NCI-H1694 treated with DMSO at 0.1 percent for 48 hours (cell line): ENCODE data around the gene PHAF1.

Experiments used
- DNase-seq: peaks from one replicate; lab custom pipeline; 2025; lab: John Stamatoyannopoulos, UW

PHAF1 gene

DNA sequence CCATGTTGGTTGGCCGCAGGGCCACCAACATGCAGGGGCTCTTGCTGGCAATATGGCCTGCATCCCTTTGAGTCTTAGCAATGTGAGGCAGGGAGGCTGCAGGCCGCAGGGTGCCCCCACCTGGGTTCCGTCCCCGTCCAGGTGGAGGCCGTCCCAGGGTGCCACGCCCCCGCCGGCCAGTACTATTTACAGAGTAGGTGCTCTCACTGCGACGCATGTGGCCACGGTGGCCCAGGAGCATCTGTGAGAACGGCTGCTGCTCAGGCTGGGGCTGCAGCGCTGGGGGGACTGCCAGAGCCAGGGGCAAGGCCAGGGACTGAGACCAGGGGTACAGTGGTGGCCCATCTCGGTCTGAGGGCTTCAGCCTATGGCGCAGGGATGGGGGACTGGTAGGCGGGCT is 70.4 kb downstream of the PHAF1 start:
- DNase-seq: no peak

DNA sequence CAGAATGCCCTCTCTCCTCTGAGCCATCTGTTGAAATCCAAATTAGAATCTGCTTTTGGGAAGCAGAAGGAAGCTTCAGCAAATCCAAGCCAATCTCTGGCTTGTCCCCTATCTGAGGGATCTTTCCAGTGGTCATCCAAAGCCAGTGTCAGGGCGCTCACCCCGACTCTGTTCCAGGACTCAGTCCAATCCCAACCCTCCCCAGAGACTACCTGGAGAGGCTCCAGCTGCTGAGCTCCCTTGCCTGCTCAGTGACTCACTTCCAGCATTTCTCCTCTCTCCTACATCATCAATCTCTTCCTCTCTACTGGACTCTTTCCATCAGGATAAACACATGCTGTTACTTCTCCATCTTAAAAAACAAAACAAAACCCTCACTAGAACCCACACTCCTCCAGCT is 71.6 kb downstream of the PHAF1 start:
- no peak for DNase-seq

DNA sequence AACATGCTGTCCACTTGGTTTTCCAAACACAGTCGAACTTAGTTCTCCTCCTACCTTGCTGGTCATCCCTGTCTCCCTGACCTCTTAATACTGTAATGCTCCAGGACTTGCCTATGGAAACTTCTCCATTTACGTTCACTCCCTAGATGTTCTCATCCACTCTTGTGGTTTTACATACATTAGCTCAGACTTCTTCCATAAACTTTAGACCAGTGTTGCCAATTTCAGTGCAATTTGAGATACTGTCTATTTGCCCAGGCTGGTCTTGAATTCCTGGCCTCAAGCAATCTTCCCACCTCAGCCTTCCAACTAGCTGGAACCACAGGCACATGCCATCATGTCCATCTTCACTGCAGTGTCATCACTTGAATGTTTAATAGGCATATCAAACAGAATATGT is 72.5 kb downstream of the PHAF1 start:
- no peak for DNase-seq

- no peak for DNase-seq
These were observed 73.5 kb downstream of the PHAF1 start for GRCh38 chr16:67183284-67183626.

GRCh38 chr16:67183627-67184452 is 74.1 kb downstream of the PHAF1 start, which contains the start of gene MATCAP1:
Gene MATCAP1, minus strand, starts transcription at chr16:67183963. Its CDS starts 3,353 bp downstream, at chr16:67180610.
- DNase-seq: peak; percentile 97

- no peak for DNase-seq
These were observed 74.8 kb downstream of the PHAF1 start for GRCh38 chr16:67184453-67184994.

- DNase-seq: peak; percentile 6
These were observed 75.4 kb downstream of the PHAF1 start for GRCh38 chr16:67184995-67185650.

DNA sequence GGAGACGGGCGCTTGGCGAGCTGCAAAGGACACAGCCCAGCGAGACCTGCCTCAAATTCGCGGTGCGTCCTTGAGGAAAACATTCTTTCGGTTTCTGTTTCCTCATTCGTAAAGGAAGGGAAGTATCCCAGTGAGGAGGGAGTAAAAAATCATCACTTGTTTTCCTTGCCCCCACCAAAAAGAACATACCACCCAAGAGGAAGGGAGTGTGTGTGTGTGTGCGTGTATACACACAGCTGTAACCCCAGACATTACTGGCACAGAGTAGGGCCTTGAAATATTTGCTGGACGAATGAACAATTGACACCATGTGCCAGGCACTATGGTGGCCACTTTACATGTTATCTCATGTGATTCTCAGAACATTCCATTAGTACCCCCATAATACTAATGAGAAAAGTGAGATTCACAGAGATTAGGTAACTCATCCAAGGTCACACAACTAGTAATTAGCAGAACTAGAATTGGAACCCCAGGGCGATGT is 76.0 kb downstream of the PHAF1 start:
- DNase-seq: no peak

DNA sequence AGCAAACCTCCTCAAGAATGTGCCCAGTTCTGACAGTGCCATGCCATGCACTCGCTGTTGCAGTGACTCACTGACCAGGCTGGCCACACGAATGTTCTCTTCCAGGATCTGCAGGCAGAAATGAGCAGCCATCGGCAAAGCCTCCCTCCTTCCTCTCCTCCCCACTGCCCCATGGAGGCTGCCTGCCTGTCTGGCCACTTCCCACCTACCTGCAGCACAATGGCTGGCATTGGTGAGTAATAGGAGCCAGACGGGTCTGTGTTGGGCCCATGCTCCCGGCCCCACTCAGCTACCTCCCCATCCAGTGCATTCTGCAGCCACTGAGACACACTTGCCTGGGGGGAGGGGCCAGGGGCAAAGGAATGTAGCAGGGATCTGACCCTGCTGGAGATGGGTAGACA is 76.8 kb downstream of the PHAF1 start:
- DNase-seq: no peak

DNA sequence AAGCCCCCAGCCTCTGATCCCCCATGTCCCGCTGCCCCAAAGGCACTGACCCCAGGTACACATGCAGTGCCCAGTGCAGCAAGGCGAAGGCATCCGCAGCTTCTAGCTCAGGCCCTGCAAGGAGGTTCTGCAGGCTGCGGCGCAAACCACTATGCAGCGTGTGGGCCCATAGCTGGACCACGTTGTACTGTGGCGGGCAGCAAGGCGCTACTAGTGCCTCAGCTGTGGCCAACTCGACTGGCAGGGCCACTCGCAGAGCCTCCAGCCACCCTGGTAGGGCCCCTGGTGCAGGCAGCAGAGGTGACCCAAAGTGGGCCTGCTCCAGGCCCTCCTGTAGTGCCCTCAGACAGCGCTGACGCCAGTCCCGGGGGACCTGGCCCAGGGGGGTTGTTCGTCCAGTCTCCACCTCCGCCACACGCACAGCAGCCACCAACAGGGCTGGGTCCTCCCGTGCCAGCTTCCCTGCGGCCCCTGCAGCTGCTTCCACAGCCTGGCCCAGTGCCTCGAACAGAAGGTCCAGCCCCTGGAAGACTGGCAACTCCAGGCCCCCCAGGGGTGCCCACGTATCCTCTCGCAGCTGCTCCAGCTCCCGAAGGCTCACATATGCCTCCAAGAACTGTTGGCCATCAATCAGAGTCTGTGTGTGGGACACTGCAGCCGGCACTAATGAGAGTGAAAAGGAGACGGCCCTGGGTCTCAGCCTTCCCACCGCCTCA is 77.6 kb downstream of the PHAF1 start:
- DNase-seq: no peak

DNA sequence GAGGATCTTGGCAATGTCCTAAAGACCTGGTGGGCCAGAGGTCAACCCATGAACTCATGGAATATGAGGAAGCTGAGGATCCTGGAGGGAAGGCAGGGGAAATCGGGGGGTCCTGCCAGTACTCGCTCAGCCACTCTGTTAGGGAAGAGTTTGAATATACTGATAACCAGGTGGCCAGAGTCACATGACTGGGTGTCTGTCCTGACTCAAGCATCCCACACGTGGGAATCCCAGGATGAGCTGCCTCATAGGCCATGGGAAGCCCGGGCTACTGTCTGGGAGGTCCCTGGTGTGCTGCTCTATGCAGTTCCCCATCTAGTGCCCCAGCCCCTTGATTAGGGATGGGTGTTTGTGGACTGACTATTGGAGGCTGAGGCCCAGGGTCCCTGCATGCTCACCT is 78.6 kb downstream of the PHAF1 start:
- no peak for DNase-seq

DNA sequence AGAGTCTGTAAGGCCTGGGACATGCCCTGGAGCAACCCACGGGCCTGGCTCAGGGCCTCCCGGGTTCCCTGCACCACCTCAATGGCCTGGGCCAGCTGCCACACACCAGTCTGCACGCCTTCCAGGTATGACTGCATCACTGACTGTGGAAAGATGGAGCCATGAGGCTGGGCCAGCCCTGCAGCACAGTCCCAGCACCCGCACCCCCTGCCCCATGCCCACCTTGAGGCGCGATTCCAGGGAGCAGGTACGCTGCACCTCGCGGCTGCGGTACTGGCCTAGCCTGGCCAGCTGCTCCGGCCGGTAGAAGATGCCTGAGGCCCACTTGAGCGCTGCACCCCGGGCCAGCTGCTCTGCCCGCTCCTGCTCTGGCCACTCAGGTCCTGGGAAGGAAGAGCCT is 79.1 kb downstream of the PHAF1 start:
- DNase-seq: no peak

GRCh38 chr16:67190041-67190440 is 80.3 kb downstream of the PHAF1 start, which contains the start of gene EXOC3L1:
Gene EXOC3L1, minus strand, starts transcription at chr16:67190136. Its CDS starts 460 bp downstream, at chr16:67189676.
- no peak for DNase-seq

GRCh38 chr16:67190448-67191399 is 81.0 kb downstream of the PHAF1 start:
- no peak for DNase-seq

DNA sequence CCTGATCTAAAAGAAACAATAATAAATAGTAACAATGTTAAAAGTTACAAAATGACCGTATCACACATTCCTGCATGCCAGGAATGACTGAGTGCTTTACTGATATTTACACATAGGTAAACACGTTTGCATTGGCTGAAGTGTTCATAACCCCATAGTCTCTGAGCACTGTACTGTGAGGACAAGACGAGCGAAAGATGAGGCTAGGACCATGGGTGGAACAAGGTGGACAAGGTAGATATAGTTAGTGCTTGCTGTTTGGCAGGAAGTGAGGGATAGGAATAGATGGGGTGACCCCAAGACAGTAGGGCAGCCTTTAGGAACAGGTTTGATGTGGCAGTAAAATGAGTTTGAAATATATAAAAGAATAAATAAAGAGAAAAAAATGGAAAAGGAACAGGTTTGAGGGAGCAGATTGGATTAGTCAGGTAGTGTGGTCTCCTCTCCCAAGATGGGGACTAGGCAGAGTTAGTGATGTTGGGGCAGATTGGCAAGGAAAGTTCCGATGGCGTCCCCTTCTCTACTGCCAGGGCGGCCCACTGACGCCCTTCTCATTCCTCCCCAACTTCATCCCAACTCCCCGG is 81.8 kb downstream of the PHAF1 start:
- DNase-seq: no peak

GRCh38 chr16:67191995-67192681 is 82.4 kb downstream of the PHAF1 start, which contains the start of gene E2F4:
Gene E2F4, plus strand, starts transcription at chr16:67192155. Its CDS starts 73 bp downstream, at chr16:67192228.
- peak; percentile 62 for DNase-seq

DNA sequence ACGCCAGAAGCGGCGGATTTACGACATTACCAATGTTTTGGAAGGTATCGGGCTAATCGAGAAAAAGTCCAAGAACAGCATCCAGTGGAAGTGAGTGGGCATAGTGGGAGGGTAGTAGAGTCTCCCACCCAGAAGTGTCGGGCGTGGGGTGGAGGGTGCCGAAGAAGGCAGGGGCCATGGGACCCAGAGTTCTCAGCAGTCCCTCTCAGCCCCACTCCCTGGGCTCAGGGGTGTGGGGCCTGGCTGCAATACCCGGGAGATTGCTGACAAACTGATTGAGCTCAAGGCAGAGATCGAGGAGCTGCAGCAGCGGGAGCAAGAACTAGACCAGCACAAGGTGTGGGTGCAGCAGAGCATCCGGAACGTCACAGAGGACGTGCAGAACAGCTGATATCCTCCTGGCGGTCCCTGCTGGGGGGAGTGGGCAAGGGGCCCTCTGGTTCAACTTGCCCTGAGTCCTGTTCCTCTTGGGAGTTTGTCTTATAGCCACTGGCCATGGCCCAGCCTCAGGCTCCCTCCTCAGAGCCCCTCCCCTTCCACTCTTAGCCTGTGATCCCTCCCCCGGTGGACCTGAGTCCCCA is 83.1 kb downstream of the PHAF1 start:
- DNase-seq: no peak

DNA sequence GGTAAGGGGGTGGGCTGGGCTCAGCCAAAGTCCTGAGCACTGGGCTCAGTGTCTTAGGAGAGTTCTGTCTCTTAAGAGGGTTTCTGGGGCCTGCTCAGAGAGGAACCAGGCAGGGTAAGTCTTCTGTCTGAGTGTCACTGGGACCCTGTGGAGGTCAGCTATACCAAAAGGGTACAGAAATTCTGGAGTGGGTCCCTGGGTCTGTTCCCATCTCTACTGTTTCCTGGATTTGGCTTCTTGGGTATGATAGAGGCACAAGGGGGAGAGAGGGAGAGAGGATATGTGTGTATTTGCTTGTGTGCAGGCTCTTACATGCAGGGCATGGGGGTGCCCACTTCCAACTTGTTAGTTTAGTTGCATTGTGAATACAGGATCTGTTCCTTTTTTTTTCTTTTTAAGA is 83.8 kb downstream of the PHAF1 start:
- no peak for DNase-seq

- DNase-seq: no peak
These were observed 84.5 kb downstream of the PHAF1 start for GRCh38 chr16:67194260-67194659.

DNA sequence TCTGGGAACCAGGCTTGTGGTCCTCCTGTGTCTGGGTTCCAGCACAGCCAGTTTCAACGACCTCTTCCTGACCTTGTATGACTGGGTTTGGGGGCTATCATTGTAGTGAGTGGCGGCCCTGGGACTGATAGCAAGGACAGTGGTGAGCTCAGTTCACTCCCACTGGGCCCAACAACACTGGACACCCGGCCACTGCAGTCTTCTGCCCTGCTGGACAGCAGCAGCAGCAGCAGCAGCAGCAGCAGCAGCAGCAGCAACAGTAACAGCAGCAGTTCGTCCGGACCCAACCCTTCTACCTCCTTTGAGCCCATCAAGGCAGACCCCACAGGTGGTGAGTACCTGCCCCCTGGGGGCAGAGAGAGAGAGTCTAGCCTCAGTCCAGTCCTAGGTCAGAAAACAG is 85.9 kb downstream of the PHAF1 start:
- no peak for DNase-seq
